GM21723 (cell line): ENCODE measurements around the gene PXK.

Source experiments
- ATAC-seq: cut with Tn5 transposase; IDR thresholded peaks from one replicate; pipeline ENCODE4 v1.9.1; 2021; ENCODE audit warnings: mild to moderate bottlenecking, moderate library complexity; ENCODE audit not compliant: unreplicated experiment

PXK gene

GRCh38 chr3:58346368-58346767 is 13.7 kb downstream of the PXK start:
- no peak for ATAC-seq

GRCh38 chr3:58347984-58348383 is 15.3 kb downstream of the PXK start:
- no peak for ATAC-seq

DNA sequence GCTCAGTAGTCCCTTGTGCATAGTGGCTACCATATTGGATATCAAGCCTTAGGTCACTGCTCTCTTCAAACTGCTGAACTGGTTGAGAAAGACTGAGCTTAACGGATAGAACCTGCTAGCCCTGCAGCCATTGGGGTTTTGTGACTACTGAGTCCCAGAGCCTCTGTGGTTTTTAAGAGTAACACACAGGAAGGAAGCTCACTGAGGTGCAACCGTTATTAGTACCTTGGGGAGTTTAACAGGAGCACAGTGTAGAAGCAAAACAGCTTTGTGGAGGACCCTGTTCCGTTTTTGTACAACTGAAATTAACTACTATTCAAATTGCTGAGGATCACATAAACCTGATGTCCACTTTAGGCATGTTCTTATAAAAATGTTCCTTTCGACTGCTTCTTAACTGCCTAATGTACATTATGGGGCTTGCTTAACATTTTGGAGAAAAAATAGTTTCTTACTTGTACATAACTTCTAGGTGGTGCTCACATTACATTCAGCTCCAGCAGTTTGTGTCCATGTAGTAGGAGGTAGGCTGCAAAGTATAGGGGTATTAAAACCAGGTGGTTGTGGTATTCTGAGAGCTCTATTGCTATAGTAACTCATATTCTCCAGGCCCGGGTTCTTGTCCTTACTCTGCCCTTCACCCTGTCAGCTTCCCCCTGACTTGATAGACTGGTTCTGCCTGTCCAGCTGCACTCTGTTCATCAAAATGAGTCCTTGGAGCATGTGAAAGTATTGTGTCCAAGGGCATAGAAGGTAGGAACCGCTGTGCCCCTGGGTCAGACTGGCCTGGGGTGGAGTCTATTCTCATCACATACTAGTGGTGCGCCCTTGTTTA is 17.3 kb downstream of the PXK start:
- ATAC-seq: peak; percentile 91

GRCh38 chr3:58350627-58351013 is 17.9 kb downstream of the PXK start:
- ATAC-seq: no peak

DNA sequence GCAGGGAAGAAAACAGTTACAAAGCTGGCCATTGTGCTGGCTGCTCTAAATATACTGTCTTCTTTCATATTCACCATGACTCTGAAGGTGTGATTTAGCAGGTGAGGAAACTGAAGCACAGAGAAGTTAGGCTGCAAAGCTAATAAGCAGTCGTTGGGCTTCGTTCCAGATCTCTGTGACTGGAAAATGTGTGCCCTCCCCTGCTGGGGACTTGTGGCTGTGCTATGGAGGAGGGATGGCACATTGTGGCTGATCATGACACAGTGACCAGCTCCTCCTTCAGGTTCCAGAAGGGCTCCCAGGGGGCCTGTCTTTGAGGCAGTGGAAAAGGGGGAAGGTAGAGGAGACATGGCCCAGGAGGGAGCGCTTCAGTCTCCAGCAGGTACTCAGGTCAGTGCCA is 19.2 kb downstream of the PXK start:
- no peak for ATAC-seq

GRCh38 chr3:58352626-58353025 is 19.9 kb downstream of the PXK start:
- no peak for ATAC-seq

GRCh38 chr3:58353722-58354553 is 21.2 kb downstream of the PXK start:
- ATAC-seq: no peak

DNA sequence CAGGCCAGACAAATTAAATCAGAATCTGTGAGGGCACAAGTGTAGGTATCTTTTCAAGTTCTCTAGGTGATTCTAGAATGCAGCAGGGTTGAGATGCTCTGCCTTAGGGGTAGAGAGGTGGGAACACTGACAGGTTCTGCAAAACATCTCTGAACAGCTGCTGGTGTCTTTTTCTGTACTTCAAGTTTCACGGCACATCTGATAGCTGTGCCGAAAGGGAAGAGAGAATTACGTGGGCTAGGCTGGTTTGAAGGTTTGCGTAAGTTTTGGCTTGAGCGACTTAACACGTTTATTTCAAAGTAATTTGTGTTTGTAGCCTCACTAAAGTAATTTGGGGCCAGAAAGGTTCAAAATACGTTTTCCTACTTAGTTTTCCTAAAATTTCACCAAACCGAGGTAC is 22.5 kb downstream of the PXK start:
- peak; percentile 64 for ATAC-seq

DNA sequence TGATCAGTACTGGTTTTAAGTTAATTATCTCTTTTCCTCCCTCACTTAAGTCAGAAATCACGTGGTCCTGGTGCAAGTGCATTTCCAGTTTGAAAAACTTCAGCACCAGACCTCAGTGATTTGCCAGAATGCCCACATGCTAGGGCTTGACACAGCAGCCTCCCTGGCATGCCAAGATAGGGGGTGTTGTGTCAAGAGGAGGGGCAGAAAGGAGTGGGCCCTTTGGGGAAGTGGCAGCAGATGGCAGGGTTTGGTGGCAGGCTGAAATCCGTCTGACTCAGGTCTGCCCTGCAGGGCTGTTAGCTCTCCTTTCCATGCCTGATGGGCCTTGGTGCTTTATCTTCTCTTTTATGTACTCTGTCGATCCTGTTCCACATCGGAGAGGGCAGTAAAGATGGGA is 23.4 kb downstream of the PXK start:
- ATAC-seq: no peak

- ATAC-seq: no peak
These were observed 24.7 kb downstream of the PXK start for GRCh38 chr3:58357402-58357801.

- no peak for ATAC-seq
These were observed 25.4 kb downstream of the PXK start for GRCh38 chr3:58358092-58358491.

DNA sequence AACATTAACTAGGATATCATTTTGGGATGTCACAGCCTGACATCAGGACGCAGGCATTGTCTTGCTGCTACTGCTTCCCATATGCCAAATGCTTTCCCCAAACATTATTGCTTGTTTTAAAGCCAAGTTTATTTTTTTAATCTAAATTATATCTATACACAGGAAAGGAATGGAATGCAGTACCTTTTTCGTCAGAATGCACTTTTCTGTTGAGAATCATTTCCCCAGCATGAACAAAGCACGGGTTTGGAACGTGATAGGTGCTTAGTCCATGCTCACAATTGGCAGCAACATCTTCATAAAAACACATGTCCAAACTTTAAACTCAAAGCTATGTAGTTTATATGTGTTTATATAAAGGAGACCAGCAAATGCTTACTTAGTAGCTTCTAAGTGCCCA is 26.1 kb downstream of the PXK start:
- ATAC-seq: no peak

- no peak for ATAC-seq
These were observed 26.9 kb downstream of the PXK start for GRCh38 chr3:58359621-58360020.

GRCh38 chr3:58361866-58362265 is 29.2 kb downstream of the PXK start:
- ATAC-seq: no peak

- no peak for ATAC-seq
These were observed 34.0 kb downstream of the PXK start for GRCh38 chr3:58366699-58367098.

DNA sequence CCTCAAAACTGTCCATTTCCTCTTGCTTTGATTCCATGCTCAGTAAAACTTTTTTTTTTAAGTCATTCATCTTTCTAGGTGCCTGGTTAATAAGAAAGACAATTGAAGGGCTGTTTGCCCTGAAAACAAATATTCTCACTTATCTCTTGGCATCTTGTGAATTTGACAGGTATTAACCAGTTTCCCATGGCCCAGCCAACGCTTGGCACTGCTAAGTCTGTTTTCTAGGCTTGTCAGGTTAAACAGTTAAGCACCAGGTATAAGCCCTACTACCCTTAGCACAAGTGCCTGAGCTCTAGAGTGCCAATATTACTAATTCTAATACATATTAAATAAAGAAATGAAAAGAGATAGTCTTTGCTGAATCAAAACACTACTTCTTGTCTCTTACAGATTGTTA is 36.3 kb downstream of the PXK start:
- ATAC-seq: no peak

GRCh38 chr3:58369876-58370275 is 37.2 kb downstream of the PXK start:
- ATAC-seq: no peak

DNA sequence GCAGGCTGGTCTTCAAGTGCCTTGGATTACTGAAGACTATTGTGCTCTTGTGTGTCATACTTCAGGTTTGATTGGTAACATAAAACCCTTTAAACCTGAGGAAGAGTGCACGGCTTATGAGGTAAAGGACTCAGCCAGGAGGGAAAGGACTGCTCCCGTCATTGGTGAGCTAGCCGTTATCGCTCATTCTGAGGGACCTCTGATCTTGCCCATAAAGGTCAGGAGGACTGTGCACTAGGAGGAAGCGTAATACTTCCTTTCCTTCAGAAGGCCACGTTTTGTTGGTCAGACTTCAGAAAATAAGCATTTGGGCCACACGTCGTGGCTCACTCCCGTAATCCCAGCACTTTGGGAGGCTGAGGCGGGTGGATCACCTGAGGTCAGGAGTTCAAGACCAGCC is 37.7 kb downstream of the PXK start:
- no peak for ATAC-seq

GRCh38 chr3:58371754-58372153 is 39.1 kb downstream of the PXK start:
- ATAC-seq: no peak

DNA sequence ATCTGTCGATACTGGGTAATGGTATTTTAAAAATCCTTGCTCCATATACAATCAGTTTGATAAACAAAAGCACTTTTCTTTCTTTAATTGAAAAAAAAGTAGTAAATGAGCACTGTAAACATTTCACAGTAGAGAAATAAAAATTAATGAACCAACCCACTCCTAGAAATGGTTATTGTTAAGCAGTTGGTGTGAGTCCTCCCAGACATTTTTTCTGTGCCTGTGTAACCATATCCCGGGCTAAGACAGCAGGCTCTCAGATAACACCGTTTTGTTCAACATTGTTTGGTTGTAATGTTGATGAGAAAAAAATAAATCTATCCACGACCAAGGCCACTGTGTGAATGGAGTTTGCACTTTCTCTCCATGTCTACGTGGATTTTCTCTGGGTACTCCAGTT is 42.6 kb downstream of the PXK start:
- no peak for ATAC-seq

DNA sequence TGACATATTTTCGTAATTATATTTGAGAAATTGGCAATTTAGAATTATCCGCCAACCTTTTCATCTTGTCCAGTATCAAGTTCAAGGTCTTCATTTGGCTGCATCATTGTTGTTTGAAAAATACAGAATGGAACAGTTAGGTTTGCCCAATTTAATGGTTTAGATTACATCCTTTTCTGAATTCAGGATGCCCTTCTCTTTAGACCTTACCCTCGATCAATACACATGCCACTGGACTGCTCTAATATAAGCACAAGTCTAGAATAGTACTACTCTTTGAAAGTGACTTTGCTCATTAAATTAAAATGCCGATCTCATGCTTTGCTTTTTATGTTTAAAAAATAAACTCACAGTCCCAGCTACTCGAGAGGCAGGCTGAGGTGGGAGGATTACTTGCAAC is 44.5 kb downstream of the PXK start:
- ATAC-seq: no peak

GRCh38 chr3:58377750-58378149 is 45.1 kb downstream of the PXK start:
- no peak for ATAC-seq
